Suppressor macrophage treated with lipopolysaccharide for 1 hour (primary cell): ENCODE data around the gene TOR1A.
"Not testable (repeated sequence)": the region's sequence is repeated elsewhere in the genome, so short reads cannot be mapped to it uniquely, and the experiment has no call there.

Source experiments
- DNase-seq, 3 donors: peaks; one replicate each; pipeline ENCODE4 v3.0.0-alpha.2; 2020 to 2022

Gene TOR1A

GRCh38 chr9:129816501-129817435 is 7.2 kb downstream of the TOR1A start:
- DNase-seq, result peak; percentile 77 to 83 (median 81)

GRCh38 chr9:129815278-129815677 is 8.7 kb downstream of the TOR1A start:
- no peak for DNase-seq

- DNase-seq, result no peak
Observed at GRCh38 chr9:129814432-129815223, 9.3 kb downstream of the TOR1A start.

GRCh38 chr9:129813661-129814060 is 10.3 kb downstream of the TOR1A start:
- DNase-seq, result no peak

- DNase-seq, result no peak
Observed at GRCh38 chr9:129812385-129812784, 11.6 kb downstream of the TOR1A start.

- DNase-seq, result no peak
Observed at GRCh38 chr9:129811967-129812363, 12.0 kb downstream of the TOR1A start.

GRCh38 chr9:129810788-129811187 is 13.1 kb downstream of the TOR1A start:
- DNase-seq, result no peak

- no peak for DNase-seq
Observed at GRCh38 chr9:129810116-129810515, 13.8 kb downstream of the TOR1A start.

- no peak for DNase-seq
Observed at GRCh38 chr9:129809346-129809745, 14.6 kb downstream of the TOR1A start.

GRCh38 chr9:129806061-129806460 is 17.9 kb downstream of the TOR1A start:
- DNase-seq, result peak; percentile 51 to 83 (median 58)

GRCh38 chr9:129803676-129804060 is 20.3 kb downstream of the TOR1A start:
- DNase-seq, result no peak

- DNase-seq, result peak; percentile 97 to 98 (median 98)
Observed at GRCh38 chr9:129802833-129803675, 20.9 kb downstream of the TOR1A start, which contains the start of gene TOR1B. TOR1B (plus strand) TSS chr9:129803184; CDS start chr9:129803213, 29 bp downstream.

GRCh38 chr9:129801504-129801903 is 22.4 kb downstream of the TOR1A start:
- DNase-seq, result no peak

- DNase-seq, result no peak
Observed at GRCh38 chr9:129798973-129799372, 25.0 kb downstream of the TOR1A start.

GRCh38 chr9:129796029-129796428 is 27.9 kb downstream of the TOR1A start:
- DNase-seq, result not testable (repeated sequence)

GRCh38 chr9:129794549-129794948 is 29.4 kb downstream of the TOR1A start:
- DNase-seq, result no peak

- no peak for DNase-seq
Observed at GRCh38 chr9:129786481-129786880, 37.5 kb downstream of the TOR1A start.

GRCh38 chr9:129785866-129786265 is 38.1 kb downstream of the TOR1A start:
- no peak for DNase-seq

GRCh38 chr9:129784970-129785369 is 39.0 kb downstream of the TOR1A start:
- DNase-seq, result not testable (repeated sequence)

GRCh38 chr9:129783516-129784361 is 40.2 kb downstream of the TOR1A start:
- DNase-seq, result peak; percentile 86 to 92 (median 87)

- no peak for DNase-seq
Observed at GRCh38 chr9:129781981-129782380, 42.0 kb downstream of the TOR1A start.

GRCh38 chr9:129781131-129781530 is 42.8 kb downstream of the TOR1A start:
- DNase-seq, result peak in 2 of 3 donors; percentile 60 to 67
